ENCODE results near the gene FFAR1.

DNA sequence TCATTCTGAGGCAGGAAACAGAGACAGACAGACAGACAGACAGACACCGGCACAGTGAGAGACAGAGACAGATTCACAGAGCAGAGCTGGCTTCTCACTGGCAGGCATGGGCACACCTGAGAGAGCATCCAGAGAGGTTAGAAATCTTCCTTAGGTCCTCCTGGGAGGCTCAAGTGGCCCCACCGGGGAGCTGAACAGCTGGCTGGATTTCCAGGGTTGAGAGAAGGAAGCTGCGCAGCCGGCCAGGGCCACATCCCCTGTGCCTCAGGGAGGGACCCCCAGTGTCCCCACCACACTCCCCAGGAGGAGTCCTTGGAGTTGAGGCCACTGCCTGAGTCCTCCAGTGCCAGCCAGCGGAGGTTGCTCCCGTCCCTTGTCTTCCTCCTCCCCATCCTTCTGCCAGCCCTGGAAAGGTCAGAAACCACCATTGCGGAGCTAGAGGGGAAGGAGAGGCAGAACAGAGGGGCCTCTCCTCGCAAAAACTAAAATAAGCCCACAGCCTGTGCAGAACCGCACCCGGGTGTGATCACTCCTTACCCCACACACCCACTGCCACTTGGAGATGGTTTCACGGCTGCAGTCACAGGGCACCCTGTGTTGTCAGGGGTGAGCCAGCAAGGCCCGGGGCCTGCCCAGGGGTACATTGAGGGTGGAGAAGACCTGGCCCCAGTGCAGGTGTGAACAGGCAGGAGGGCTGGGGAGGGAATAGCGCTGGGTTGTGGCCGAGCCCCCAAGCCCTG lies 14.7 kb downstream of the FFAR1 start:
- no peak for TF ChIP-seq ELF4 (IDR thresholded peaks at IDR 0.05)
- TF ChIP-seq SP1 (IDR thresholded peaks at IDR 0.05): no peak
- TF ChIP-seq FOXM1 (IDR thresholded peaks at IDR 0.05; ENCODE audit: borderline replicate concordance): no peak
- TF ChIP-seq SUZ12 (IDR thresholded peaks at IDR 0.05): no peak
- TF ChIP-seq FOXK2 (IDR thresholded peaks at IDR 0.05): no peak
- TF ChIP-seq ARNT (IDR thresholded peaks at IDR 0.05): no peak
- no peak for TF ChIP-seq BHLHE40 (IDR thresholded peaks at IDR 0.05; ENCODE audit: borderline replicate concordance)
- TF ChIP-seq NFRKB (IDR thresholded peaks at IDR 0.05): no peak
- TF ChIP-seq, protein P1, sequence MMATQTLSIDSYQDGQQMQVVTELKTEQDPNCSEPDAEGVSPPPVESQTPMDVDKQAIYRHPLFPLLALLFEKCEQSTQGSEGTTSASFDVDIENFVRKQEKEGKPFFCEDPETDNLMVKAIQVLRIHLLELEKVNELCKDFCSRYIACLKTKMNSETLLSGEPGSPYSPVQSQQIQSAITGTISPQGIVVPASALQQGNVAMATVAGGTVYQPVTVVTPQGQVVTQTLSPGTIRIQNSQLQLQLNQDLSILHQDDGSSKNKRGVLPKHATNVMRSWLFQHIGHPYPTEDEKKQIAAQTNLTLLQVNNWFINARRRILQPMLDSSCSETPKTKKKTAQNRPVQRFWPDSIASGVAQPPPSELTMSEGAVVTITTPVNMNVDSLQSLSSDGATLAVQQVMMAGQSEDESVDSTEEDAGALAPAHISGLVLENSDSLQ (IDR thresholded peaks at IDR 0.05): no peak
